H9 (cell line): ENCODE results near the gene TSPAN4. TPM values are rescaled to one million over a fixed set of nuclear protein-coding genes. Genes with fewer than 3 reads are reported as not detected.

Source experiments
- DNase-seq: peaks from one replicate; pipeline ENCODE4 v3.0.0-alpha.2; 2017
- H2AFZ ChIP-seq: one replicate; pipeline ENCODE4 v1.6.1; 2013; ENCODE audit warnings: mild to moderate bottlenecking, low read length, control low read depth, moderate library complexity
- H2AK5ac ChIP-seq: 2 replicates; pipeline ENCODE4 v1.6.1; 2013; ENCODE audit warnings: low read length, control low read depth, mixed read lengths; ENCODE audit not compliant: insufficient read length
- H2BK120ac ChIP-seq: one replicate; pipeline ENCODE4 v1.6.1; 2013; ENCODE audit warnings: low read depth, mild to moderate bottlenecking, low read length, control low read depth, inconsistent platforms; ENCODE audit not compliant: poor library complexity, severe bottlenecking
- H2BK12ac ChIP-seq: 2 replicates; pipeline ENCODE4 v1.6.1; 2013; ENCODE audit warnings: low read length, control low read depth, mixed read lengths, low read depth; ENCODE audit not compliant: insufficient read length
- H2BK15ac ChIP-seq: 2 replicates; pipeline ENCODE4 v1.6.1; 2013; ENCODE audit warnings: low read depth, low read length, control low read depth
- H2BK20ac ChIP-seq: one replicate; pipeline ENCODE4 v1.6.1; 2013; ENCODE audit warnings: low read depth, mild to moderate bottlenecking, low read length, control low read depth, inconsistent platforms; ENCODE audit not compliant: poor library complexity, severe bottlenecking
- H2BK5ac ChIP-seq: 2 replicates; pipeline ENCODE4 v1.6.1; 2013; ENCODE audit warnings: low read length, control low read depth, mixed read lengths; ENCODE audit not compliant: insufficient read length
- H3K14ac ChIP-seq: 2 replicates; pipeline ENCODE4 v1.6.1; 2013; ENCODE audit warnings: low read length, control low read depth; ENCODE audit not compliant: insufficient read depth
- H3K18ac ChIP-seq: 2 replicates; pipeline ENCODE4 v1.6.1; 2013; ENCODE audit warnings: low read depth, mild to moderate bottlenecking, mixed read lengths, low read length, control low read depth; ENCODE audit not compliant: insufficient read length
- H3K23ac ChIP-seq: 2 replicates; pipeline ENCODE4 v1.6.1; 2013; ENCODE audit warnings: low read length, control low read depth, mixed read lengths, low read depth; ENCODE audit not compliant: insufficient read length
- H3K23me2 ChIP-seq: 2 replicates; pipeline ENCODE4 v1.6.1; 2013; ENCODE audit warnings: low read depth, mild to moderate bottlenecking, mixed read lengths, low read length, control low read depth; ENCODE audit not compliant: insufficient read length, poor library complexity, severe bottlenecking
- H3K27ac ChIP-seq: 2 replicates; pipeline ENCODE4 v1.5.1; 2013; ENCODE audit warnings: low read length, control low read depth, mixed read lengths, low read depth; ENCODE audit not compliant: insufficient read length
- H3K27me3 ChIP-seq: 2 replicates; pipeline ENCODE4 v1.6.1; 2013; ENCODE audit warnings: low read length, control low read depth, inconsistent platforms; ENCODE audit not compliant: insufficient read depth
- H3K4ac ChIP-seq: 2 replicates; pipeline ENCODE4 v1.6.1; 2013; ENCODE audit warnings: low read depth, mild to moderate bottlenecking, control low read depth, inconsistent platforms, low read length, moderate library complexity
- H3K4me1 ChIP-seq: 2 replicates; pipeline ENCODE4 v1.6.1; 2013; ENCODE audit warnings: low read length, control low read depth, inconsistent platforms; ENCODE audit not compliant: insufficient read depth
- H3K4me2 ChIP-seq: 2 replicates; pipeline ENCODE4 v1.6.1; 2013; ENCODE audit warnings: low read length, control low read depth, mixed read lengths; ENCODE audit not compliant: insufficient read length, insufficient read depth
- H3K56ac ChIP-seq: 2 replicates; pipeline ENCODE4 v1.6.1; 2013; ENCODE audit warnings: low read depth, mild to moderate bottlenecking, mixed read lengths, low read length, control low read depth; ENCODE audit not compliant: insufficient read length
- H3K79me1 ChIP-seq: 2 replicates; pipeline ENCODE4 v1.6.1; 2013; ENCODE audit warnings: low read depth, mild to moderate bottlenecking, moderate library complexity, low read length, control low read depth, inconsistent platforms; ENCODE audit not compliant: insufficient read depth, poor library complexity, severe bottlenecking
- H3K79me2 ChIP-seq: 2 replicates; pipeline ENCODE4 v1.6.1; 2013; ENCODE audit warnings: low read length, control low read depth, inconsistent platforms; ENCODE audit not compliant: insufficient read depth
- H3K9ac ChIP-seq: 2 replicates; pipeline ENCODE4 v1.6.1; 2013; ENCODE audit warnings: low read length, control low read depth, mixed read lengths; ENCODE audit not compliant: insufficient read length; ENCODE audit errors: extremely low read depth
- H3K9me3 ChIP-seq: one replicate; pipeline ENCODE4 v1.6.1; 2013; ENCODE audit warnings: low read depth, low read length, inconsistent platforms; ENCODE audit not compliant: control insufficient read depth
- H3T11ph ChIP-seq: one replicate; pipeline ENCODE4 v1.6.1; 2013; ENCODE audit warnings: mild to moderate bottlenecking, low read length, control low read depth, inconsistent platforms
- H4K20me1 ChIP-seq: one replicate; pipeline ENCODE4 v1.6.1; 2013; ENCODE audit not compliant: control insufficient read depth, insufficient read length, insufficient read depth
- H4K5ac ChIP-seq: 2 replicates; pipeline ENCODE4 v1.6.1; 2013; ENCODE audit warnings: low read depth, mild to moderate bottlenecking, mixed read lengths, low read length, control low read depth; ENCODE audit not compliant: insufficient read length
- H4K8ac ChIP-seq: replicated peaks from 2 replicates; pipeline ENCODE4 v1.6.1; 2013; ENCODE audit warnings: low read length, control low read depth, mixed read lengths, low read depth; ENCODE audit not compliant: insufficient read length
- H4K91ac ChIP-seq: 2 replicates; pipeline ENCODE4 v1.6.1; 2013; ENCODE audit warnings: low read depth, mild to moderate bottlenecking, moderate library complexity, mixed read lengths, low read length, control low read depth; ENCODE audit not compliant: insufficient read length
- H3K27ac Mint-ChIP-seq, 3 experiments: 2 replicates in 2 of 3; 3 replicates in 1 of 3; pipeline ENCODE4 v1.8.0; 2020 to 2021; ENCODE audit warnings: mixed read lengths in 3 of 3, mild to moderate bottlenecking in 1 of 3, moderate library complexity in 1 of 3
- H3K27me3 Mint-ChIP-seq: 2 replicates; pipeline ENCODE4 v1.8.0; 2021; ENCODE audit warnings: low read depth, mild to moderate bottlenecking, moderate library complexity, mixed read lengths
- H3K36me3 Mint-ChIP-seq, 3 experiments: 2 replicates in 2 of 3; 3 replicates in 1 of 3; pipeline ENCODE4 v1.8.0; 2020 to 2021; ENCODE audit warnings: low read depth in 3 of 3, mixed read lengths in 3 of 3; ENCODE audit not compliant: insufficient read depth in 1 of 3
- H3K4me1 Mint-ChIP-seq, 2 experiments: 2 replicates each; pipeline ENCODE4 v1.8.0; 2020; ENCODE audit warnings: mixed read lengths in 2 of 2
- H3K4me3 Mint-ChIP-seq, 2 experiments: 2 replicates in 1 of 2; 3 replicates in 1 of 2; pipeline ENCODE4 v1.8.0; 2020 to 2021; ENCODE audit warnings: mild to moderate bottlenecking in 2 of 2, mixed read lengths in 2 of 2, moderate library complexity in 1 of 2
- H3K9me3 Mint-ChIP-seq, 2 experiments: 2 replicates in 1 of 2; 3 replicates in 1 of 2; pipeline ENCODE4 v1.8.0; 2020; ENCODE audit warnings: mild to moderate bottlenecking in 2 of 2, mixed read lengths in 2 of 2, moderate library complexity in 1 of 2
- CTCF ChIP-seq: fragments of 200-600 bp; sonication (generic); conservative IDR thresholded peaks from 3 replicates; pipeline ENCODE4 v1.8.0; 2021; ENCODE audit warnings: antibody characterized with exemption, mild to moderate bottlenecking
- WGBS: extraction: QIAGEN DNeasy Blood & Tissue Kit; methylation state at CpG from one replicate; pipeline ENCODE4 v1.1.7; 2013; ENCODE audit warnings: missing lambda C conversion rate, low lambda C conversion rate, mixed read lengths; ENCODE audit not compliant: insufficient read length; ENCODE audit errors: extremely low coverage; 5-methylcytosine and 5-hydroxymethylcytosine counted together
- total RNA-seq: library from RNA; stranded (reverse); gene quantifications from 2 replicates; pipeline ENCODE4 v1.2.1, GENCODE V29; 2021

TSPAN4 gene
- total RNA-seq, 1 experiment from 2014 or later = 64.6 TPM

- no peak overlapping the region for H4K91ac ChIP-seq
- no peak overlapping the region for H4K5ac ChIP-seq
- no peak overlapping the region for H3K27ac ChIP-seq
- H3K4me1 ChIP-seq = no peaks in the 10 kb centered on the region; the same call in 1 of the 2 replicates
- no peak overlapping the region for H2AFZ ChIP-seq
- H2BK15ac ChIP-seq = no peak overlapping the region
- H3K9ac ChIP-seq = peak overlapping the region; percentile 10
- no peaks in the 10 kb centered on the region for H3K79me1 ChIP-seq
- H3K4ac ChIP-seq = no peak overlapping the region
- H3K23ac ChIP-seq = no peak overlapping the region
- peaks cover 2% of the 10 kb centered on the region for H4K20me1 ChIP-seq
- peak overlapping the region; percentile 75 to 87 for H3K4me3 Mint-ChIP-seq
- H3K27me3 Mint-ChIP-seq = no peaks in the 10 kb centered on the region
- DNase-seq = no peak
- peaks cover 9% of the 10 kb centered on the region for H3K23me2 ChIP-seq
- no peak overlapping the region for H2BK12ac ChIP-seq
- no peak for TF ChIP-seq CTCF
- no peak overlapping the region for H4K8ac ChIP-seq
- H3K36me3 Mint-ChIP-seq = peaks cover 0 to 18% (median 11%) of the 10 kb centered on the region in 3 experiments; a peak in 4 of 7 replicates
- peak overlapping the region; percentile 72 for H3K4me2 ChIP-seq
- H2BK20ac ChIP-seq = no peak overlapping the region
- no peaks in the 10 kb centered on the region for H3K79me2 ChIP-seq
- peak overlapping the region; percentile 16 for H3K14ac ChIP-seq
- H3K27ac Mint-ChIP-seq = 0 out of 7 replicates have a peak overlapping the region, but pooled peaks of 1 of the 3 experiments have one; percentile 51
- no peak overlapping the region for H3K18ac ChIP-seq
- H3K9me3 ChIP-seq = no peaks in the 10 kb centered on the region
- no peak overlapping the region for H2AK5ac ChIP-seq
- H3K9me3 Mint-ChIP-seq = no peaks in the 10 kb centered on the region
- no peak overlapping the region for H2BK5ac ChIP-seq
- H3K56ac ChIP-seq = no peak overlapping the region
- no CpG with 5 or more reads among the region's 18 CpGs for WGBS
- H2BK120ac ChIP-seq = no peak overlapping the region
- no peak overlapping the region for H3T11ph ChIP-seq
- H3K4me1 Mint-ChIP-seq = peaks cover 8 to 18% of the 10 kb centered on the region in 2 experiments
- H3K27me3 ChIP-seq = no peaks in the 10 kb centered on the region
These were observed 45.9 kb upstream of the TSPAN4 start for GRCh38 chr11:796565-797295.
